GM18526 (cell line): Measurements from ENCODE around the gene TNIP1.

Experiments used
- POLR2A ChIP-seq: IDR thresholded peaks from 3 replicates; pipeline ENCODE4 v1.6.1; 2011; ENCODE audit not compliant: insufficient read length; ENCODE audit errors: extremely low read depth

TNIP1 gene

DNA sequence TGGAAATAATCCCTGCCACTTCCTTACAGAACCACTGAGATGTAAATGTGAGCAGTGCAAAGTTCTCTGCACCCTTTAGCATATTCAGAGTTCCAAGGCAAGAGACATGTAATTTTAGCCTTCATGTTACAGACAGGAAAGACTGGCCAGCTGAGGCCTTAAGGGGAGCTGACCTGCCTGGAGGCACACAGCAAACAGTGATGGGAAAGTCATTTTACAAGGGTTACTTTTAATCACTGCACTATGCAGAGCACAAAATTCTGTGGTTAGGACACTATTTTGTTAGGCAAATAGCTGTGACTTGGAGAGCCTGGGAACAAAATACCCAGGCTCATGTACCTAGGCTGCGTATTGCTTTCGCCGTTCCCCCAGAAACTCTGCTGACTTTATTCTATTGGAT is 30.2 kb upstream of the TNIP1 start:
- no peak for TF ChIP-seq POLR2A

DNA sequence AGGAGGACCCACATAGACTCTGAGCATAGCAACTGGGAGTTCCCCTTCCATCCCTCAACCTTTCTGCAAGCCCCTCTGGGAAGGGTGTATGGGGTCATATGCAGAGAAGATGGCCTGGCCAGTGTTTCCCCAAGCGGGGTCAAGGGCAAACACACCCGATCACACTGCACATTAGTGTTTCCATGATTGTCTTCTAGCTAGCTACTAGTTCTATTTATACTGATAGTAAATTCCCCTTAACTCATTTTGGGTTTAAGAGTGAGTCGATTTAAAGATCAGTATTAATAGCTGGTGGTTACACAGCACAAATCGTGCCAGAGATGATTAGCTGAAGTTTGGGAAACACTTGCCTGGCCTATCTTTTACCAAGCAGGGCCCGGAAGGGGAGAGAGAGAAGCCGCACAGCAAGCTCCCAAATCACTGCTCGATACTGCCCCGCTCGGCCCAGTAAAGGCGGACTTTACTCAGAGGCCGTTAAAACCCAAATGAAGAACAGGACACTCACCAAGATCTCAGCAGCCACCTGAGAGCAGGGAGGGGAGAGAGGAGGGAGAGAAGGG is 29.4 kb upstream of the TNIP1 start:
- TF ChIP-seq POLR2A, result no peak

DNA sequence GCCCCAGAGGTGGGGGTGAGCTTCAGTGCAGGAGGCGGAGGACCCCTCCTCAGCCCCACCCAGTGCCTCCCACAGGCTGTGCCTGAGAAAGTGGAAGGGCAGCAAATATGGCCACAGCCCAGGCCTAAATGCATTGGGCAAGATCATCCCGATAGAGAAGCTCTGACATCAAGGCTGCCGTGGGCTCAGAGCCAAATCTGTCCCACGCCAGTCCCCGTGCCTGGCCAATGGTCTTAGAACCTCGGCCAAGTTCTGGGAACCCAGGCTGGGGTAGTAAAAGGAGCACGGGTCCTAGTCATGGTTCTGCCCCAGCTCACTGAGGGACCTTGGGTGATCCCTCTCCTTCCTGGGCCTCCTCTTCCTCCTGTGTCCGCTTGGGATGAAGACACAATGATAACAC is 27.7 kb upstream of the TNIP1 start:
- no peak for TF ChIP-seq POLR2A

DNA sequence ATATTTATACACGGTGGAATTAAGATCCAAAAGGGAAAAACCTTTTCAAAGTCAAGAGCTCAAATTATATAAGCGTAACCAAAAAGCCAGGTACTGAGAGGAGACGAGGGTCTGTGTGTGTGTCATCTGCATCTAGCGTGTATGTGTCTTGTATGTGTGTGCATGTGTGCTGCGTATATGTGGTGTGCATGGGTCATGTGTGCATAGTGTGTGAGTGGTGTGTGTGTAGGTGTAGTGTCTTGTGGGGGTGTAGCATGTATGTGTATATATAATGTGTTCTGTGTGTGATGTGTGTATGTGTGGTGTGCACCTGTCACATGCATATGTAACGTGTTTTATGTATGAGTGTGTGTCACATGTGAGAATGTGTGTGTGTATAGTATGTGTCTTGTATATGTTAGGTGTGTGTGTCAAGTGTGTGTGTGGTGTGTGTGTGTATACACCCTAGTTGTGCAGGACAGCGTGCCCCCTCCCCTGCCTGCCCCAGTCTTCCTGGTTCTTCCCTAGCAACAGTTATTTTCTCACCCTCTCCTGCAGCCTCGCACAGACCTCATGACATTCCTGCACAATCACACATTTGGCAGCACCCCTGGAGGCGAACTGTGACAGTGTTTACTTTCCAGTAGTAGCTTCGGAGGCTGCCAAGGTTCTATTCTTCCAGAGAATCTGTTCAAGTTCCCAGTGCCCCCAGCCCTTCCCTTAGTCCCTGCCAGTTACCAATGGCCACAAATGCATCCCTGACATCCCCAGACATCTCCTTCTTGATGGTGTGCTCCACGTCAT is 27.1 kb upstream of the TNIP1 start:
- no peak for TF ChIP-seq POLR2A

DNA sequence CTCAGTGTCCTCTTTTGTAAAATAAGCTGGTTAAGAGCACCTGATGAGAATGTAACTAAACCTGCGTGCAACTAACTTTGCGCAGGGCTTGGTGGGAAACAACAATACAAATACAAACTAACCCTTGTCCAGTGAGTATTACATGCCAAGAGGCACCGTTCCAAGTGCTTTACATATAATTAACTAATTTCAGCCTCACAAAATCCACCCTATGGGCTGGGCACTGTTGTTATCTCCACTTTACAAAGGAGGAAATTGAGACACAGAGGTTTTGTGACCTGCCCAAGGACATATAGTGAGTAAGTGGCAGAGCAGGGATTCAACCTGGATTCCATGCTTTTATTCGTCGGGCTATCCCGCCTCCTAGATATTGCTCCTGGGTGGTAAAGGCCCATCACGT is 26.2 kb upstream of the TNIP1 start:
- no peak for TF ChIP-seq POLR2A

DNA sequence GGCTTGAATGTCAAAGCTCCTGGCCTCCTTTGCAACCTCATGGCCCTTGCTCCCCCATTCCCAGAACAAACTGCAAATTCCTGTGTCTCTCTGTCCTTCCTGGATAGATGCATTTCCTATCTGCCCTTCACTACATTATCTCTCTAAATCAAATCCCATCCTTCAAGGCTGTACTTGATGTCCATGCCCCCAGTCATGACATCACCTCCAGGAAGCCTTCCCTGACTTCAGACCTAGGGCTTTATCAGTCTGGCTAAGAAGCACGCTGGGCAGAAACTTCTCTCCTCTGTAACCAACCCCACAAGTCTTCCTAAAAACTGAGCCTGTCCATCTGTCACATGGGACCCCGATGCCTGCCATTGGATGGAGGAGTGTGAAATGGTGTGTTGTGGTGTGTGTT is 25.7 kb upstream of the TNIP1 start:
- TF ChIP-seq POLR2A, result no peak

DNA sequence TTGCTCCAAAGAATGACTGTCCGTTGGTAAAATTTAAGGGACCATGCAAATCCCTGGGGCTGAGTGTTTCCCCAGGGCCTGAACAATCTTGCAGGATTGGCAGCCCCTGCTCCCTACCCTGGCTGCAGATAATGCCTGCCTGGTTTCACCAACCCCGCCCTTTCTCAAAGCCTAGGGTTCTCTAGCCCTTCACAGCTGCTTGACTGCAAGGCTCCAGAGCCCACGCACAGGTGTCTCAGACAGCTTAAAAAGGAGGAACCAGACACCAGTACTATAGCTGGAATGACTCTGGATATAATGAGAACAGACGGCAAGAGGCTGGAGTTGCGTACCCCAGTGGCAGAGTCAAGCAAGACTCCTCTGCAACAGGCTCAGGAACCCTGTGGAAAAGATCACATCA is 25.2 kb upstream of the TNIP1 start:
- TF ChIP-seq POLR2A, result no peak

DNA sequence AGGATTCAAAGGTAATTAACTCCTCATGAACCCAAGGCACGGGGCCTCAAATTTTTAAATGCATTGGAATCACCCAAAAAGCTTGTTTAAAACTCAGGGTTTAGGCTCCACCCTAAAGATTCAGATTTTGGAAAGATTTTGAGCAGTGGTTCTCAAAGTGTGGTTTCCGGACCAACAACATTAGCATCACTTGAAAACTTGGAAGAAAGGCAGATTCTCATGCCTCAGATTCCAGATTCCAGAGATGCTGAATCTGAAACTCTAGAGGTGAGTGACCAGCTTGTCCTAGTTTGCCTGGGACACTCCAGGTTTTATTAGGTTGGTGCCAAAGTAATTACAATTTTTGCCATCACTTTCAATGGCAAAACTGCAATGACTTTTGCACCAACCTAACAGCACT is 24.7 kb upstream of the TNIP1 start:
- no peak for TF ChIP-seq POLR2A

DNA sequence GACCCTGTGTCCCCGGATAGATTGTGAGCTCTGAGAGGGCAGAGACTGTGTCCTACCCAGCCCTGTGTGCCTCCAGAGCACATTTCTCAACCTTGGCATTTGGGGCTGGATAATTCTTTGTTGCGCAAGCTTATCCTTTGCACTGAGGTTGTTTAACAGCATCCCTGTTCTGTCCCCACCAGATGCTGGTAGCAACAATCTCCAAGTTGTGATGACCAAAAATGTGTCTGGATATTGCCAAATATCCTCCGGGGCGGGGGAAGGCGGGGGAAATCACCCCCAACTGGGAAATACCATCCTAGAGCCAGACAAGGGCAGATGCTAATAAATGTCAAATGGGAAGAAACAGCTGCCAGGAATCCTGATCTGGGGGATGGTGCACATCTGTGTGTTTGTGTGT is 24.0 kb upstream of the TNIP1 start:
- no peak for TF ChIP-seq POLR2A

DNA sequence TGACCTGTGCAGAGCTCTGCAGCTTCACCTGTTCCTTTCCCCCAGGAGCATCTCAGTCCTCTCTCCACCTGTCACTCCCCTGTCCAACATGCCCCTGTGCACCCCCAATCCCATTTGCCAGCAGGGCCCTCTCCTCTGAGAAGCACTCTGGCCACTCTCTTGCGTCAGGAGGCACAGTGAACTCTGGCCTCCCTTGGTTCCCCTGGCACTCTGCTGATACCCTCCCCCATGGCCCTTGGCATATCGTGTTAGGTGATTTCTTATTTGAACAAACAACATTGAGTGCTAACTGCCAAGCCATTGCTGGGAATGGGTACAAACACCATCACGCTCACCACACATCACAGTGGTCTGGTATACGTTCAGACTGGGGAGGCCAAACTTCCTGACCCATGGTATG is 20.9 kb upstream of the TNIP1 start:
- TF ChIP-seq POLR2A, result no peak

DNA sequence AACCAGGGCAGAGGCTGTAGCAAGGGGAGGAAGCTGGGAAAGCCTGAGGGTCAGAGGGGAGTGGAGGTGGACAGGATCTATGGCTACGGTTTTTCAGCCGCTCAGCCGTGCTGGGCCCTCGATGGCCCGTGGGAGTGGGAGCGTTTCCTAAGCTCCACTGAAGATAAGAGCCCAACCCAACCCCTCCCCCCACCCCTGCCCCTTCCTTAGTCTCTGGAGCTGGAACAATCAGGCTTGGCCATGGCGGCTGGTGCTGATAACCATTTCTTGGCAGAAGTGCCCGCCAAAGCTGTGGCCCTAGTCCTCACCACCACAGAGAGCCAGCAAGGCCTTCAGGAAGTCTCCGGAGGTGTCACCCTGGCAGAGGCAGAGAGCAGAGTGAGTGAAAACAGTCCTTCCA is 20.3 kb upstream of the TNIP1 start:
- no peak for TF ChIP-seq POLR2A

DNA sequence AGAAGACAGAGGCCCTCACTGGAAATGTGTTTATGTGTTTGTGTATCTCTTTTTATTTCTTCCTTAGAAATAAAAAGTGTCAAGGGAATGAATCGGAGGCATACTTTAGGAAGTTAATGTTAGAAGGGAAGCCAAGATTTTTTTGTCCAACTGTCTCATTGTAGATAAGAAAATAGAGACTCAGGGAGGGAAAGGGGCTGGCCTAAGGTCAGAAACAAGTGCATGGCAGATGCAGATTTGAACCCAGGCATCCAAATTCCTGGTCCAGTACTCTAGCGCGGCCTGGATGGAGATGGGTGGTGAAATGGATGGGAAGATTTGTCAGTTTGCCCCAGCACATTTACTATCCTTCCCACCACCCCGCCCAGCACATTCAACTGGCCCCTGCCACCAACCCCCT is 19.8 kb upstream of the TNIP1 start:
- no peak for TF ChIP-seq POLR2A

DNA sequence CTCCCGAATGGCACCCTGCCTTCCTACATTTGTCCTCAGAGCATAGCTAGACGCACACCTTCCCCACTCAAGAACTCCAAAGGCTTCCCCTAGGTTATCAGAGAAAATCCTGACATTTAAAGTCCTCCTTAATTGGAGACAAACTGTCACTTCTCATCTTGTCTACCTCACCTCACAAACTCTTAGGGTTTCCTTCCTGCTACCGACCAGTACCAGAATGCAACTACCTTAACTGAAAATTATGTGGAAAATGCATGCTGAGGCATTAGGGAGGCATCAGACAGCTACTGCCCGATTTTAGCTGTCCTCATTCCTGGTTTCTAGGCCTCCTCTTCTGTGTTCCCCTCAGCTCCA is 17.9 kb upstream of the TNIP1 start:
- TF ChIP-seq POLR2A, result no peak

DNA sequence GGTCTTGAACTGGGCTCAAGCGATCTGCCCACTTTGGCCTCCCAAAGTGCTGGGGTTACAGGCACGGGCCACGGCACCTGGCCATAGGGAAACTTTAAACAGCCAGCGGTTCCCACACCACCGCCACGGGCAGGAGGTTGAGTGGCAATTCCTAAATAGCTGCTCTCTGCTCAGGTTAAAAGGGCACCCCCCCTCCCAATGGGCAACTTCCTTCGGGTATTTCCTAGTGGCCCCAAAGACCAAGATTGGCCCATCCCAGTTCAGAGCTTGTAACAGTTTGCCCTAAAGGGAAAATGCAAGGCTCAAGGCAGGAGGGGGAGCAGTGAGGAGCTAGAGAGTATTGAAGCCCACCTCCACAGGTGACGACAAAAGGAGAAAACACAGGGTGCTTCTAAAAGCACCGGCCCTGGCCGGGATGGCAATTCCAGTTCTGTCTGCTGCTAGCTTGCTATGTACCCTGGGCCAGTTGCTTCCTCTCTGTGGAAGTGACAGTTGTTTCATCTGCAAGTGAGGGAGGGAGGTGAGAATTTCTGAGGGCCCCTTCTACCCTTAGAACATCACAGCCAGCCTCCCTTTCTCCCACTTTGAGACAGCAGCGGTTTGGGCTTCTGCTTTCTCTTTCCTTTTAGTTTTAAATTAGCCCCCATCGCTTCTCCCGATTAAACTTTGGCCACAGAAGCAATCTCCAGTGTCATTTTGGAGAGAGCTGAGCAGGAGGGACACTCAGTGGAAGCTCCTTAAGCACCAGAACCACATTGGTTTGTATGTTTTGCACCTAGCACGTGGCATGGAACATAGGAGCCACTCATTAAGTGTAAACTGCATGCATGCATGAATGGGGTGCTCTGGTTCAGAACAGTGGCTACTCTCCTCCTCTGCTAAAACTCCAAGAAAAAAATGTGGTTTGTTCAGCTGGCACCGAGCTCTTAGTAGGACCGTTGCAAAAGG is 17.3 kb upstream of the TNIP1 start:
- TF ChIP-seq POLR2A, result peak; percentile 29

DNA sequence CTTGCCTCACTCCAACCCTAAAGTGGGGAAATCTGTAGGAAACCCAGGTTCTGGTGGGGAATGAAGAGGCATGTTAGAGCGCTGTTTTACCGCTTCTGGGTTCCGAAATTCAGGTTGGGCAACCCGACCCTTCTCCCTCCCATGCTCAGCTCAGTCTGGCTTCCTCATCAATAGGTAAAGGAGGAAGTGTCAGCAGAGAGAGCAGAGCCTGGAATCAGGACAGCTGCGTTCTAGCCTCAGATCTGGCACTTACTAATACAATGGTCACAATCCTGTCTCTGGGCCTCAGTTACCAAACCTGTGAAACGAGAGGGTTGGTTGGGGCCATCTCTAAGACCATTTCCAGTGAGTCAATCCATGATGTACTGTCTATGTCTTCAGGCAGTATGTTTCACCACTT is 16.2 kb upstream of the TNIP1 start:
- TF ChIP-seq POLR2A, result no peak

DNA sequence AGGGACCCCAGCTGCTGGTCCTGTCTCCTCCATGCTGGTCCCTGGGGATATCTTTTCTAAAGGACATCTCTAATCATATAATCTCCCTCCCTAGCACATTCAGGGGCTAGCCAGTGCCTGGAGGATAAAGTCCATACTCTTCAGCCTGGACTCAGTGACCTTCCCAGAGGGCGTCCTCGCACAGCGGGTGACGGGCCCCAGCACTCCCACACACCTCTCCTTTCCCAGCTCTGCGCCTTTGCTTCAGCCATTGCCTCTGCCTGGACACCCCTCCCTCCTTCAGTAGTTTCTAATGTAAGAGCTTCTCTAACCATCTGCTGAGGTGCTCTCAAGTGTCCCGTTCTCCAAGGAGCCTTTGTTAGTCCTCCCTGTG is 15.2 kb upstream of the TNIP1 start:
- TF ChIP-seq POLR2A, result peak; percentile 11
